SK-MEL-5 (cell line): ENCODE results near the gene CASS4. TPM values are rescaled to one million over a fixed set of nuclear protein-coding genes. Genes with fewer than 3 reads are reported as not detected.
"Not testable (repeated sequence)": the region's sequence is repeated elsewhere in the genome, so short reads cannot be mapped to it uniquely, and the experiment has no call there.

Experiments
- DNase-seq: peaks from one replicate; pipeline ENCODE4 v3.0.0-alpha.2; 2016; ENCODE audit warnings: low read depth, low spot score
- in situ Hi-C: cut with HindIII; loops from 2 replicates; pipeline ENCODE4 v1.10.0; 2016; ENCODE audit warnings: low sequenced_read_pairs, high pct_unique_total_duplicates, low pct_unique_long_range_greater_than_20kb
- total RNA-seq: library from RNA; depleted of rRNA; stranded (reverse); fragments of >200 nt; shearing (Covaris generic); gene quantifications from 2 replicates; pipeline ENCODE4 v1.2.3, GENCODE V29; 2014

CASS4 gene
- total RNA-seq, 1 experiment from 2014 or later: not detected

DNA sequence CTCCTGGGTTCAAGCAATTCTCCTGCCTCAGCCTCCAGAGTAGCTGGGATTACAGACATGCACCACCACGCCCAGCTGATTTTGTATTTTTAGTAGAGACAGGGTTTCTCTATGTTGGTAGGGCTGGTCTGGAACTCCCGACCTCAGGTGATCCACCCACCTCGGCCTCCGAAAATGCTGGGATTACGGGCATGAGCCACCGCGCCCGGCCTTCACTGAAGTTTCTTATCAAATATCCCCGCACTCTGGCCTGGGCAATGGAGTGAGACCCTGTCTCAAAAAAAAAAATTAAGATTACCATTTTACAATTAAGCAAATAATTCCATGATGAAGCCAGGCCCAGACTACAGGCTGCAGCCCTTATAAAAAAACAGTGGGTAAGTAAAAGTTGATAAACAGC, 21.7 kb upstream of the CASS4 start:
- in situ Hi-C loops: not testable (repeated sequence)

DNA sequence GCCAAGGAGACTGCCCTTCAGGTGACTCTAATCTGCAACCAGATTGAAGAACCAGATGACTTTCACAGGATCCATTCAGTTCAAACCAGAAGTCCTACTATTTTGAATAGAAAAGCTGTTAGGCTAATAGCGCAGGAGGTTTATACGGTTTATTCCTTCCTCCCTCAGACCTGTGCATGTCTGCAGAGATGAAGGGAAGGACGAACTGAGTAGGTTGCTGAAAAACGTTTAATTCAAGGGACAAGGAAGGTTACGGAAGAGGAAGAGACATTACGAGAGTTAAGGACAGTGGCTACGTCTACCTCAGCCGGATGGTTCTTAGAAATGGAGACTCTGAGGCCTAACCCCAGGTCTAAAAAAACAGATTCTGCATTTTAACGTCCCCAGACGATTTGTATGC, 21.0 kb upstream of the CASS4 start:
- in situ Hi-C loops: no loop called here
- no peak for DNase-seq

More for the DNA sequence above, 21.7 kb upstream of the CASS4 start:
- DNase-seq: not testable (repeated sequence)

DNA sequence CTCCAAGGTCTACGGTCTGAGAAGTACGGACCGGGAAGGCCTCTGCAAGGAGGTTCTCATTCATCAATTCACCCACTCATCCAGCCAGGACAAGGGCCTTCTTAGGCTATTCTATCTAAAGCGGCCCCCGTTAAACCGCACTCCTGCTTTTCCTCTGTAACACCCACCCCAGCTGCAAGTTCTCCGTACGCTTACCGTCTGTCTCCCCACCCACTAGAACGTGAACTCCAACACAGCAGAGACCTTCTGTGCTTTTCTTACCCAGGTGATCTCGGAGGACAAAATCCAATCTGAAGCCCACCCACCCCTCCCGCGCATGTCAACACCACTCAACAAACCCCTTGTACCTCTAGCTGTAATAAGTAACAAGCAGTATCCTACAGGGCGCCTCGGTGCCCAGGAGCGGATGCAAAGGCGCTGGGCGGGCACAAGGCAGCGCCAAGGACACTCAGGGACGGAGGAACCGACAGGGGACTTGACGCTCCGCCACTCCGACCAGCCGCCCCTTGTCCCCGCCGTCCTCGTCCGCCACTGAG, 20.4 kb upstream of the CASS4 start:
- no peak for DNase-seq
- in situ Hi-C loops: no loop called here

DNA sequence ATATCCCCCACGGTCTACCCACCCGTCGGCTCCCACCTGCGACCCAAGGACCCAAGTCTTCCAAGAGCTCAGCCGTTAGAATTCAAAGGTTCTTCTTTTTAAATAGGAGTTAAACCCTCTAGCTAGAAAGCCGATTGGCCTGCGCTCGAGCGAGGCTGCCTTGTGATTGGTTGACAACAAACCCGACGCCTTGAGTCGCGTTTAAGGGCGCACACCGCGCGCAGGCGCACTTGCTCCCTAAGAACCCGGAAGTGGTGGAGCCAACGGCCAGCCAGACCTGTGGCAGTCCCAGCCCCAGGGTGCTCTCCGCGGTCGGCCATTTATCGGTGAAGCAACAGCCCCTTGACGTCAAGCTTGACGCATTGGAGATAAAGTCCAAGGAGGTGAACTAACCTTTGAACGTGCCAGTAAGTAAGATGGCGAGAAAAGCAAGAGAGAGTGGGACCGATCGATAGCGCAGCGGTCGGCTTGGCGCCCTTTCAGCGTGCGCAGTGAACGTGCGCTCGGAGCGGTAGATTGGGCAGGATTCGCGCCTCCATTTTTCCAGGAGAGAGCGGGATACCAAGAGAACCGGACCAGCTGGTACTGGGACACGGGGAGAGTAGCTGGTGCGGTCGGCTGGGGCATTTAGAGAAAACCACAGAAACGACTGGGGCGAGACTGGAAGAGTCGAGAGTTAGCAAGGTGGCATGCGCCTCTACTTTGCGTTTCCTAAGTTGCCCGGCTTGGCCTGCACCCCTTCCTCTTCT, 19.8 kb upstream of the CASS4 start, which contains the start of the genes AURKA and CSTF1:
TSS of gene AURKA (minus strand) at position 84 of the 749 bp plus-strand sequence. CDS start 4,018 bp downstream, outside the sequence.
TSS of gene CSTF1 (plus strand) at position 514 of the 749 bp plus-strand sequence. CDS start 2,908 bp downstream, outside the sequence.
- DNase-seq: peak; percentile 100
- in situ Hi-C loops: no loop called here

DNA sequence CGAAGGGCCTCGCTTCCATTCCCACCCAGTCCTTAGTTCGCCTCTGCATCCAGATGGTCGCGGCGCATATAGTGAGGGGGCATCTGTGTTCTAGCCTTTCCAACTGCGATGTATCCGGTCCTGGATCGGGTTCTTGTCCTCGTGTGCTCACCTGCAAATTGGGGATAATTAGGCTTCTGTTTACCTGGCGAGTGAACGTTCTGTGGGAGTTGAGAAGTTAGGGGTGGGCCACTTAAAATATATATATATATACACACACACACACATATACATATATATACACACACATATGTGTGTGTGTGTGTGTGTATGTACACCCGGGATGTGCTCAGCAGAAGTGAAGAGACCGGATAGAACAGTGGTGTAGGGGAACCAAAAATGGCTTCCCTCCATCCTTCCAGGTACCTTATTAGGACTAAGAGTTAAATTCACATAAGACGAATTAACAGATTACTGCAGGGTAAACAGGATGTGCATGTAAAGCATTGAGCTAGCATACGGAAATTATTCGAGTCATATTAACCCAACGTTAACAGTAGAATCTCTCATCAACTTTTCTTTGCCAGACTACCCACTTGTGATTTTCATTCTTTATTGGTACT, 19.1 kb upstream of the CASS4 start:
- in situ Hi-C loops: no loop called here
- no peak for DNase-seq

DNA sequence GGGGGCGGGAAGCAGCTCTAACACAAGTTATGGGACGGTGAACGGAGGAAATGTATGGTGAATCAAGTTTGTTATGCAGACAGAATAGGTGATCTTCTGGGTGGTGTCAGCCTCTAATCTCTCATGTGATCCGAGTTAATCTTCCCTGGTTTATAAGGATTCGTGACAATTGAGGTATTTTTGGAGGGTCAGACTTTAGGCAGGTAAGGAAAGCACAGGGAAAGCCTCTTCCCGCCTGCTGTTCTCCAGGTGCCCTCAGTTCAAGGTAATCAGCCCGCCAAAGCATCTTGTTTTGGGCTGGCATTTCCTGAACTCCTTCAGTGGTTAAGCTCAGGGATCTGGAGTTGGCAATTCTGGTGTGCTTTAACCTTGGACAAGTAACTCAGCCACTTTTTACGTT, 18.4 kb upstream of the CASS4 start:
- no peak for DNase-seq
- in situ Hi-C loops: no loop called here

DNA sequence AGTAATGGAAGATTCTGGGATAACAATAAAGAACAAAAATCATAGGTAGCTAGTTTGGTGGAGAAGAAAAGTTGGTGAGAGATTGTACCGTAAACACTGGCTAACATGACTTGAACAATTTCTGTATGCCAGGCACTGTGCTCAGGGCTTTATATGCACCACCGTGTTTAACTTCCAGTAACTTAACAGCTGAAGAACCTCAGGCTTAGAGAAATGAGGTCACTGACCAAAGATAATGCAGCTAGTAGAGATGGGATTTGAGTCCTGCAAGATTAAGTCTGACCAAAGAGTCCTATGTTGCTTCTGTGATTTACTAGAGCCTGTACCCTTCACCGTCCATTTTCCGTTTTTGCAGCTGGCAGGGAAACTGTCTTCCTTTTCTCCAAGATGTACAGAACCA, 16.9 kb upstream of the CASS4 start:
- in situ Hi-C loops: no loop called here

DNA sequence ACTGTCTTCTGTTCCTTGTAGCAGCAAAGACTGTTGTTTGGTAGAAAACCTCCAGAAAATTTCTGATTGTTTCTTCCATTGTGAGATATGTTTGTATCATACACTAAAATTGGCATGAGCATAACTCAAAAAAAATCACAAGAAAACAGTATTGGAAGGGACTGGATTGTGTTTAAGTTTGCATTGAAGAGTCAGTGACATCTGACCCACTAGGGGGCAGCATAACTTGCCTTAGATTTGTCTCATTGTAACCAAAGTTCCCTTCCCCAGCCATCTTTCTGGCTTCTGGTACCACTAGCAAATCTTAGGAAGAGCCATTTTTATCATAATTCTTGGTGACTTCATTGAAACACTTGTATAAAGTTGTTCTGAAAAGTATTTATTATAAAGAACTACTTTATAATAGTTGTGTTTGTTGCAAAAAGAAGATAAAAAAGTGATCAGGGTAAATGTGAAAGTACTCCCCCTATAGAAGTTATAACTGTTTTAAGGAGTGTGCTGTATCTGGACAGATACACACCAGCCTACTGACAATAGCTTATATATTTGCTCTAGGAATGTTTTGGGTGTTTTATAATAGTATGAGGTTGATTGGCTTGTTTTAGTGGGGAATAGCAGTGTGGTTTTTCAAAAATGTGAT, 11.9 kb upstream of the CASS4 start:
- DNase-seq: peak; percentile 81
- in situ Hi-C loops: no loop called here

More for the DNA sequence above, 16.9 kb upstream of the CASS4 start:
- DNase-seq: no peak

DNA sequence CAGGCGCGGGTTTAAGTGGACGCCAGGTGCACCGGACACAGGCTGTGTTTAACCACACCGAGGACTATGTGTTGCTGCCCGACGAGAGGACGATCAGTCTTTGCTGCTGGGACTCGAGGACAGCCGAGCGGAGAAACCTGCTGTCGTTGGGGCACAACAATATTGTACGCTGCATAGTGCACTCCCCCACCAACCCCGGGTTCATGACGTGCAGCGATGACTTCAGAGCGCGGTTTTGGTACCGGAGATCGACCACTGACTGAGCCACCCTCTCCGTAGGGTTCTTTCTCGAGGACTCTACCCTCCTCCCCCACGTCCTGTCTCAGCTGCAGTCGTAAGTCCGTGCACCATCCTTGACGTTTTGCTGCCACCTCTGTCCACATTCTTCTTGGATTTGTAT, 8.6 kb upstream of the CASS4 start:
- in situ Hi-C loops: no loop called here
- DNase-seq: no peak

DNA sequence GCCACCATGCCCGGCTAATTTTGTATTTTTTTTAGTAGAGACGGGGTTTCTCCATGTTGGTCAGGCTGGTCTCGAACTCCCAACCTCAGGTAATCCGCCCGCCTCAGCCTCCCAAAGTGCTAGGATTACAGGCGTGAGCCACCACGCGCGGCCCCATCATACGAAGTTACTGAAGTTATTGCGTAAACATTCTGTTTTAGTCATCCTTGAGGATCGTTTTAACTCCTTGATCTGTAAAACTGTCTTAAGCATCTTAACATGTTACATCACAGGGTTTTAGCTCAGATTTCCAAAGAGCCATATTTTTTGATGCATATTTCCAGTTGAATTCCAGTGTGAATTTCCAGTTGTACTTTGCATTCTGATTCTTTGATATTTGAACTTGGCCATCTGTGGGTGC, 6.7 kb upstream of the CASS4 start:
- in situ Hi-C loops, DNase-seq: not testable (repeated sequence)

DNA sequence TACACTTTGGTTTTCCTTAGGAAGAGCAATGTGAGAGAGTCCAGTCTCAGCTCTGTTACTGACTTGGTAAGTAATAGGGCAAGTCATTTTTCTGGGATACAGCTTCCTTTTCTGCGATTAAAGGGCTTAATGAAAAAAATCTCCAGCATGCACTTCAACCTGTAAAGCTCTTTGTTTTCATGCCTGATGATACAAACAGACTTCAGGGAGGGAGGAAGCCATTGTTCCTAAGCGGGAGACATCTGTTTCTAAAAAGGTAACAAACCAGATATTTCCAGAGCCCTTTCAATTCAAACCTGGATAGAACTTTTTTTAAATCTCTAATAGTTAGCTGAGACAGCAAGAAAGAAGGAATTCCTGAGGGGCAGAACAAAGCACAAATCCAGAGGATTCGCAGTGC, 5.2 kb upstream of the CASS4 start:
- no peak for DNase-seq
- in situ Hi-C loops: no loop called here

DNA sequence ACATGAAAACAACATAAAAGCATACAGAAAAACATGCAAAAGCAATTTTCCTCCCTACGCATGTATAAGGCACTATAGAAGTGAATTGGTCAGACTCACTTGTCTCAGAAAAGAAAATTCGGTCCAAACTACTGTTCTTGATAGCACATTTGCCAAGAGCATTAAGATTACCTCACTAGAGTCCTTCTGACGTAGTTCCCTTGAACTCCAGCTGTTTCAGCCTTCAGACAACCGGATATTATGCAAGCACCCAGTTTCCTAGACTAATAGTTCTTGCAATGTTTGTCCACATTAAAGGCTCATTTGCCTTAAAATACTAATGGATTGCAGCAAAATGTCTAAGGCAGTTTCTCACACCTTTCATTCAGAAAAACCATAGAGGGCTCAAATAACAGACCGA, 2.5 kb upstream of the CASS4 start:
- in situ Hi-C loops: no loop called here
- DNase-seq: no peak

DNA sequence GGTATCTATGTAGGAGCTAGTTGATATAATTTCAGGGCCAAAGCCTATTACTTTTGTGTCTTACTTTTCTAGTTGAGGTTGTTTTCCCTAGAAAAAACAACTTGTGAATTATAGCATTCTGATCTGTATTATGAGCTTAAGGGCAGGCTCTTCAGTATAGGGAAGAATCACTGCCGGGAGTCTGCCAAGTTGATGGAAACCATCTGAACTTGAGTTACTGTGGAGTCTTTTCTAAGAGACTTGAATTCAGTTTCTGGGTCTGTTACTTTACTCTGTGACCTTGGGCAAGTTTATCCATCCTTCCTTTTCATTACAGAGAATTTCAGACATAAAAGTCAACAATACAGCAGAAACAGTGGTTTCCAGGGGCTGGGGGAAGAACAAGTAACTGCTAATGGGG, 2.1 kb upstream of the CASS4 start:
- in situ Hi-C loops: no loop called here
- DNase-seq: no peak

DNA sequence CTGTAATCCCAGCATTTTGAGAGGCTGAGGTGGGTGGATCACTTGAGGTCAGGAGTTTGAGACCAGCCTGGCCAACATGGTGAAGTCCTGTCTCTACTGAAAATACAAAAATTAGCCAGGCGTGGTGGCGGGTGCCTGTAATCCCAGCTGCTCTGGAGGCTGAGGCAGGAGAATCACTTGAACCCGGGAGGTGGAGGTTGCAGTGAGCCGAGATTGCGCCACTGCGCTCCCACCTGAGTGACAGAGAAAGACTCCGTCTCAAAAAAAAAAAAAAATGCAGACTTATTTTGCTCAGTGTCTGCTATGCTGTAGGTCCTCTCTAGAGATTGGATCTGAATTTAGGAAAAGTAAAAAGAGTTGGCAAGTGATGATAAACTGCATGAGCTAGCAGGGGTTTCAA, 773 bp upstream of the CASS4 start:
- in situ Hi-C loops, DNase-seq: not testable (repeated sequence)

DNA sequence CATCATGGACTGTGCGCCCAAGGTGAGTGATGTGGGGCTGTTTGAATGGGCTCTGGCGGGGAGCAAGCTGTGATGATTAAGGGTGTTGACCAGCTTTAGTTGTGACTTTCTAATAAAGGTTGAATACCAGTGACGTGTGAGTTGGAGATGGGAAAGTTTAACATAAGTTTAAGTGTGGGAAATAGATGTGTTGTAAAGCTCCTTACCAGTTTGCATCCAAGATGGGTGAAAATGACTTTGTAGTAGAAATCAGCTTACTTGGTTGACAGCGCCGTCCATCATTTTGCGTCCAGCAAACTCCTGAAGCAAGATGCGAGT, 372 bp downstream of the CASS4 start:
- in situ Hi-C loops: no loop called here

DNA sequence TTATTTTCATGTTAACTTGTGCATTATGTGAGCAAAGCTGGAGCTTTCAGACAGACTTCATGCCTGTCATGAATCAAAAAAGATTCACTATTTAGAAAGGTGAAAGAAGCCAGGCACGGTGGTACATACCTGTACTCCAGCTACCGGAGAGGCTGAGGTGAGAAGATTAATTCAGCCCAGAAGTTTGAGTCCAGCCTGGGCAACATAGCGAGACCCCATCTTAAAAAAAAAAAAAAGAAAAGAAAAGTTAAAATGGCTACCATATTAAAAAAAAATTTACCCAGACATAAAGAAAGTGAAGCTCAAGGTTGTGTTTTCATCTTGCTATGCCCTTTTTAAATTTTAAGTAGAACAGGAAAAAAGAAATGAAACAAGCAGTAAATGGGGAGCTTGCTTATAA, 889 bp downstream of the CASS4 start:
- no peak for DNase-seq
- in situ Hi-C loops: no loop called here

More for the DNA sequence above, 372 bp downstream of the CASS4 start:
- no peak for DNase-seq

DNA sequence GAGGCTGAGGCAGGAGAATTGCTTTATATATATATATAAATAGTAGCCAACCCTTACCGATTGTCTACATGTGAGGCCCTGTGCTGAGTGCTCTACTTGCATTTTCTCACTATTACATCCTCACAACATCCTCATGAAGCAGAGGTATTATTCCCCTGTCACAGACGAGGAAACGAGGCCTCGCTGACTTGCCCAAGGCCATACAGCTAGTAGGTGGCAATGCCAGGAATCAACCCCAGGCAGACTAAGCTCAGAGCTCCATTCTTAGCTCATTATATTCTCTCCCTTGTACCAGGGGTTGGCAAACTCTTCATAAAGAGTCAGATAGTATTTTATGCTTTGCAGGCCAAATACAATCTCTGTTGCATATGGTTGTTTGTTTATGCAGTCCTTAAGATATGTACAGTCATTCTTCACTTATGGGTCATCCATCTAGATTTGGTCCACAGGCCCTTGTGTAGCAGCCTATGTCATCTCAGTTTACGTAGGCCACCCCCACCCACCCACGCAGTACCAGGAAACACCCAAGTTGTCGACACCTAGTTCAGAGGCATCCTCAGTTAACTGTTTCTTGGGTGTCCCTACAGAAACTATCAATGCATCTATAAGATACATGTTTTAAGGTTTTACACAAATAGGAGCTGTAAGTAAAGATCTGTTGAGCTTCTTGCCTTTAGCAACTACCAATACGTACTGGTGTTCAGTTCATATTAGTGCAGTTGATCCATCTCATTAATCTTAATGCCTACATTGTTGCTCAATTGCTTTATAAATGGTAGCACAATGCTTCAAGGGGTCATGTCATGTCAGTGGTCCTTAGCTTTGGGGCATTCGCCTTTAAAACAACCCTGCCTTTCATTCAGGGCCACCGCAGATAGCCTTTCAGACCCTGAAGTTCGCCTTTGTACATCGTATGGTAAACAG, 3.0 kb downstream of the CASS4 start:
- no peak for DNase-seq
- in situ Hi-C loops: no loop called here

DNA sequence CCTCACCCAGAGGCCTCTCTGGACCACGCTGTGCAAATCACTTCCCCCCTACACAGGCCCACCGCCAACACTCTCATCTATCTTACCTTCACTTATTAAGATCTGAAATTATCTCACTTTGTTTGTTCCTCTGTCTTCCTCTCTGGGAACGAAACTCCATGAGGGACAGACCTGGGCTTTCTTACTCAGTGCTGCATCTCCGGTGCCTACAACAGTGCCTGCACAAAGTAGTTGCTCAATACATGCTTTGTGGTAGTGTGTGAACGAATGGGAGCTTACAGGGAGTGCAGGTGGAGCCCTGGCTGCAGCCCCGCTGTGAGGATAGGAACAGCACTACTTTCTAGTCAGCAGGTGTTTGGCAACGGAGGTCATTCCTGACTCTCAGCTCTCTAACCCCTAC, 5.3 kb downstream of the CASS4 start:
- DNase-seq: no peak
- in situ Hi-C loops: no loop called here
